ENCODE measurements around the gene RPL13. TPM values are rescaled to one million over a fixed set of nuclear protein-coding genes. Genes with fewer than 3 reads are reported as not detected.

Gene RPL13
- total RNA-seq, 6 experiments from 2014 or later: 684 to 2,810 (median 731) TPM

- intact Hi-C loops (cut with DNase I): no loop called here
- WGBS (ENCODE audit: insufficient coverage, low coverage, low lambda C conversion rate, missing lambda C conversion rate): 71% methylated on average over 3 of the region's 9 CpGs
- DNase-seq: no peak
- no peak overlapping the region for H3K27ac ChIP-seq
- no peaks in the 10 kb centered on the region for H3K36me3 ChIP-seq
- ATAC-seq: no peak
- no peaks in the 10 kb centered on the region for H3K27me3 ChIP-seq
- no peak for TF ChIP-seq POLR2A (IDR thresholded peaks at IDR 0.05)
- TF ChIP-seq, protein P1, sequence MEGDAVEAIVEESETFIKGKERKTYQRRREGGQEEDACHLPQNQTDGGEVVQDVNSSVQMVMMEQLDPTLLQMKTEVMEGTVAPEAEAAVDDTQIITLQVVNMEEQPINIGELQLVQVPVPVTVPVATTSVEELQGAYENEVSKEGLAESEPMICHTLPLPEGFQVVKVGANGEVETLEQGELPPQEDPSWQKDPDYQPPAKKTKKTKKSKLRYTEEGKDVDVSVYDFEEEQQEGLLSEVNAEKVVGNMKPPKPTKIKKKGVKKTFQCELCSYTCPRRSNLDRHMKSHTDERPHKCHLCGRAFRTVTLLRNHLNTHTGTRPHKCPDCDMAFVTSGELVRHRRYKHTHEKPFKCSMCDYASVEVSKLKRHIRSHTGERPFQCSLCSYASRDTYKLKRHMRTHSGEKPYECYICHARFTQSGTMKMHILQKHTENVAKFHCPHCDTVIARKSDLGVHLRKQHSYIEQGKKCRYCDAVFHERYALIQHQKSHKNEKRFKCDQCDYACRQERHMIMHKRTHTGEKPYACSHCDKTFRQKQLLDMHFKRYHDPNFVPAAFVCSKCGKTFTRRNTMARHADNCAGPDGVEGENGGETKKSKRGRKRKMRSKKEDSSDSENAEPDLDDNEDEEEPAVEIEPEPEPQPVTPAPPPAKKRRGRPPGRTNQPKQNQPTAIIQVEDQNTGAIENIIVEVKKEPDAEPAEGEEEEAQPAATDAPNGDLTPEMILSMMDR (IDR thresholded peaks at IDR 0.05): no peak
- H3K4me1 ChIP-seq: no peaks in the 10 kb centered on the region
- no peak overlapping the region for H3K4me3 ChIP-seq
- no peaks in the 10 kb centered on the region for H3K9me3 ChIP-seq
Observed at GRCh38 chr16:89607453-89607852, 47.0 kb downstream of the RPL13 start.

GRCh38 chr16:89607937-89608740 lies 47.7 kb downstream of the RPL13 start:
- intact Hi-C loops (cut with DNase I): no loop called here
- 62% methylated on average over 23 of the region's 32 CpGs for WGBS (ENCODE audit: insufficient coverage, low coverage, low lambda C conversion rate, missing lambda C conversion rate)
- Histone ChIP-seq H3K27ac (no peak overlapping the region), H3K4me1 (no peaks in the 10 kb centered on the region), H3K4me3 (no peak overlapping the region), H3K36me3 (no peaks in the 10 kb centered on the region), H3K9me3 (no peaks in the 10 kb centered on the region), H3K27me3 (no peaks in the 10 kb centered on the region)
- DNase-seq (no peak), ATAC-seq (no peak)
- no peak for TF ChIP-seq POLR2A (IDR thresholded peaks at IDR 0.05)
- TF ChIP-seq, protein P1 (IDR thresholded peaks at IDR 0.05): no peak

GRCh38 chr16:89610108-89610453 lies 49.6 kb downstream of the RPL13 start:
- intact Hi-C loops (cut with DNase I): no loop called here
- no peaks in the 10 kb centered on the region for H3K4me1 ChIP-seq
- no peaks in the 10 kb centered on the region for H3K9me3 ChIP-seq
- DNase-seq (no peak), ATAC-seq (no peak)
- WGBS (ENCODE audit: insufficient coverage, low coverage, low lambda C conversion rate, missing lambda C conversion rate): 45% methylated on average over 1 of the region's 1 CpG
- H3K27me3 ChIP-seq: no peaks in the 10 kb centered on the region
- TF ChIP-seq, protein P1 (IDR thresholded peaks at IDR 0.05): no peak
- no peak for TF ChIP-seq POLR2A (IDR thresholded peaks at IDR 0.05)
- no peaks in the 10 kb centered on the region for H3K36me3 ChIP-seq
- H3K4me3 ChIP-seq: no peak overlapping the region
- no peak overlapping the region for H3K27ac ChIP-seq

DNA sequence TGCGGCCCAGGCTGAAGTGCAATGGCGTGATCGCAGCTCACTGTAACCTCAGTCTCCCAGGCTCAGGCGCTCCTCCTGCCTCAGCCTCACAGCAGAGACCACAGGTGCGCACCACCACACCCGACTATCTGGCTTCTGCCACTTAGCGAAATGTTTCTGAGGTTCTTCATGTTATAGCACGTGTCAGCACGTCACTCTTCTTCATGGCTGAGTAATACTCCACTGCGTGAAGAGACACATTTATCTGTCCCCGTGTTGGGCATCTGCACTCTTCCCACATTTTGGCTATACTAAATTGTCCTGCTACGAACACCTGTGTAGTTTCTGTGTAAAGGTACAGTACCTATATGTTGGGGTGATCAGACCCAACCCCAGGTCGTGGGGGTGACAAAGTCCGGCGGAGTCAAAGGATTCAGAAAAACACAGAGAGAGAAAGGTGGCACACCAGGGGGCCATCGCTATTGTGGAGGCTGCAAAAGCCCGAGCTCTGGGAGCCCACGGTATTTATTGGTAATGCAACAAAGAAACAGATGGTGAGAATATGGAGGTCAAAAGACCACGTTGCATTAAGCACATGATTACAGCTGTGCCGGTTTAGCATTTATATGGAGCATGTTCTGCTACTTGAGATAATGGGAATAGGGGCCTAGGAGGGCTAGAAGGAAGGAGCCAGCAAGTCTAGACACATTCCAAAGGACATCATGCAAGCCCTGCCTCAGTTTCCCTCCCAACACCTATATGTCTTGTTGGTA lies 52.1 kb downstream of the RPL13 start:
- no peaks in the 10 kb centered on the region for H3K9me3 ChIP-seq
- ATAC-seq (no peak), DNase-seq (no peak)
- no peak overlapping the region for H3K4me3 ChIP-seq
- no peak overlapping the region for H3K27ac ChIP-seq
- no peaks in the 10 kb centered on the region for H3K4me1 ChIP-seq
- no peaks in the 10 kb centered on the region for H3K36me3 ChIP-seq
- 80% methylated on average over 14 of the region's 20 CpGs for WGBS (ENCODE audit: insufficient coverage, low coverage, low lambda C conversion rate, missing lambda C conversion rate)
- TF ChIP-seq POLR2A (IDR thresholded peaks at IDR 0.05): no peak
- TF ChIP-seq, protein P1 (IDR thresholded peaks at IDR 0.05): no peak
- no peaks in the 10 kb centered on the region for H3K27me3 ChIP-seq
- intact Hi-C loops (cut with DNase I): no loop called here

All from right lobe of liver (tissue), 6 donors.